Measurements from ENCODE around the gene GPX5. TPM values are rescaled to one million over a fixed set of nuclear protein-coding genes. Genes with fewer than 3 reads are reported as not detected.

Gene GPX5
- total and polyA plus RNA-seq, 10 of the 15 experiments (the other 5 are each of a cell fraction or from before 2014, with no cell fraction given) = not detected

- TF ChIP-seq ZBTB40 (IDR thresholded peaks at IDR 0.05; ENCODE audit: borderline replicate concordance) = peak; percentile 31; the same call in 1 of the 2 replicates
- TF ChIP-seq NR2C1 (IDR thresholded peaks at IDR 0.05) = no peak
- TF ChIP-seq, protein P1, sequence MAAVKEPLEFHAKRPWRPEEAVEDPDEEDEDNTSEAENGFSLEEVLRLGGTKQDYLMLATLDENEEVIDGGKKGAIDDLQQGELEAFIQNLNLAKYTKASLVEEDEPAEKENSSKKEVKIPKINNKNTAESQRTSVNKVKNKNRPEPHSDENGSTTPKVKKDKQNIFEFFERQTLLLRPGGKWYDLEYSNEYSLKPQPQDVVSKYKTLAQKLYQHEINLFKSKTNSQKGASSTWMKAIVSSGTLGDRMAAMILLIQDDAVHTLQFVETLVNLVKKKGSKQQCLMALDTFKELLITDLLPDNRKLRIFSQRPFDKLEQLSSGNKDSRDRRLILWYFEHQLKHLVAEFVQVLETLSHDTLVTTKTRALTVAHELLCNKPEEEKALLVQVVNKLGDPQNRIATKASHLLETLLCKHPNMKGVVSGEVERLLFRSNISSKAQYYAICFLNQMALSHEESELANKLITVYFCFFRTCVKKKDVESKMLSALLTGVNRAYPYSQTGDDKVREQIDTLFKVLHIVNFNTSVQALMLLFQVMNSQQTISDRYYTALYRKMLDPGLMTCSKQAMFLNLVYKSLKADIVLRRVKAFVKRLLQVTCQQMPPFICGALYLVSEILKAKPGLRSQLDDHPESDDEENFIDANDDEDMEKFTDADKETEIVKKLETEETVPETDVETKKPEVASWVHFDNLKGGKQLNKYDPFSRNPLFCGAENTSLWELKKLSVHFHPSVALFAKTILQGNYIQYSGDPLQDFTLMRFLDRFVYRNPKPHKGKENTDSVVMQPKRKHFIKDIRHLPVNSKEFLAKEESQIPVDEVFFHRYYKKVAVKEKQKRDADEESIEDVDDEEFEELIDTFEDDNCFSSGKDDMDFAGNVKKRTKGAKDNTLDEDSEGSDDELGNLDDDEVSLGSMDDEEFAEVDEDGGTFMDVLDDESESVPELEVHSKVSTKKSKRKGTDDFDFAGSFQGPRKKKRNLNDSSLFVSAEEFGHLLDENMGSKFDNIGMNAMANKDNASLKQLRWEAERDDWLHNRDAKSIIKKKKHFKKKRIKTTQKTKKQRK (IDR thresholded peaks at IDR 0.05; ENCODE audit: low read depth, low read length) = no peak
- TF ChIP-seq, protein P2, sequence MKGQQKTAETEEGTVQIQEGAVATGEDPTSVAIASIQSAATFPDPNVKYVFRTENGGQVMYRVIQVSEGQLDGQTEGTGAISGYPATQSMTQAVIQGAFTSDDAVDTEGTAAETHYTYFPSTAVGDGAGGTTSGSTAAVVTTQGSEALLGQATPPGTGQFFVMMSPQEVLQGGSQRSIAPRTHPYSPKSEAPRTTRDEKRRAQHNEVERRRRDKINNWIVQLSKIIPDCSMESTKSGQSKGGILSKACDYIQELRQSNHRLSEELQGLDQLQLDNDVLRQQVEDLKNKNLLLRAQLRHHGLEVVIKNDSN (IDR thresholded peaks at IDR 0.05; ENCODE audit: borderline replicate concordance, extremely low read length, insufficient read depth, low read depth, low read length) = peak; percentile 39
- TF ChIP-seq, protein P3, sequence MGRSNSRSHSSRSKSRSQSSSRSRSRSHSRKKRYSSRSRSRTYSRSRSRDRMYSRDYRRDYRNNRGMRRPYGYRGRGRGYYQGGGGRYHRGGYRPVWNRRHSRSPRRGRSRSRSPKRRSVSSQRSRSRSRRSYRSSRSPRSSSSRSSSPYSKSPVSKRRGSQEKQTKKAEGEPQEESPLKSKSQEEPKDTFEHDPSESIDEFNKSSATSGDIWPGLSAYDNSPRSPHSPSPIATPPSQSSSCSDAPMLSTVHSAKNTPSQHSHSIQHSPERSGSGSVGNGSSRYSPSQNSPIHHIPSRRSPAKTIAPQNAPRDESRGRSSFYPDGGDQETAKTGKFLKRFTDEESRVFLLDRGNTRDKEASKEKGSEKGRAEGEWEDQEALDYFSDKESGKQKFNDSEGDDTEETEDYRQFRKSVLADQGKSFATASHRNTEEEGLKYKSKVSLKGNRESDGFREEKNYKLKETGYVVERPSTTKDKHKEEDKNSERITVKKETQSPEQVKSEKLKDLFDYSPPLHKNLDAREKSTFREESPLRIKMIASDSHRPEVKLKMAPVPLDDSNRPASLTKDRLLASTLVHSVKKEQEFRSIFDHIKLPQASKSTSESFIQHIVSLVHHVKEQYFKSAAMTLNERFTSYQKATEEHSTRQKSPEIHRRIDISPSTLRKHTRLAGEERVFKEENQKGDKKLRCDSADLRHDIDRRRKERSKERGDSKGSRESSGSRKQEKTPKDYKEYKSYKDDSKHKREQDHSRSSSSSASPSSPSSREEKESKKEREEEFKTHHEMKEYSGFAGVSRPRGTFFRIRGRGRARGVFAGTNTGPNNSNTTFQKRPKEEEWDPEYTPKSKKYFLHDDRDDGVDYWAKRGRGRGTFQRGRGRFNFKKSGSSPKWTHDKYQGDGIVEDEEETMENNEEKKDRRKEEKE (IDR thresholded peaks at IDR 0.05) = no peak
- 0 out of 2 replicates have a peak, but pooled peaks have one; percentile 54 for TF ChIP-seq IKZF1 (conservative IDR thresholded peaks at IDR 0.05)
- peak; percentile 29 to 52; a peak in 3 of 4 replicates for TF ChIP-seq IKZF2 (IDR thresholded peaks at IDR 0.05)
- TF ChIP-seq TBL1XR1 (IDR thresholded peaks at IDR 0.05; ENCODE audit: low read depth, low read length) = 0 out of 2 replicates have a peak, but pooled peaks have one; percentile 2
- TF ChIP-seq RAD21 (IDR thresholded peaks at IDR 0.05; ENCODE audit: insufficient read depth, low read depth, low read length) = peak; percentile 45
- peak; percentile 60; the same call in 1 of the 2 replicates for TF ChIP-seq GATAD2B (conservative IDR thresholded peaks at IDR 0.05; ENCODE audit: low read depth)
- TF ChIP-seq MTA3 (IDR thresholded peaks at IDR 0.05; ENCODE audit: borderline replicate concordance, low read length) = peak; percentile 58; the same call in 1 of the 2 replicates
- no peak for TF ChIP-seq LARP7 (IDR thresholded peaks at IDR 0.05)
- no peak for TF ChIP-seq CEBPB (IDR thresholded peaks at IDR 0.05; ENCODE audit: borderline replicate concordance in 1 of 2, low read depth in 2 of 2, low read length in 2 of 2)
- TF ChIP-seq RAD51 (IDR thresholded peaks at IDR 0.05) = peak; percentile 79; the same call in 1 of the 2 replicates
These were observed 17.0 kb downstream of the GPX5 start (continued) for GRCh38 chr6:28542440-28543296.
